C4-2B (cell line): Measurements from ENCODE around the gene INPP5J.

Experiments
- CTCF ChIP-seq: fragments of 450-650 bp; conservative IDR thresholded peaks from 2 replicates; pipeline ENCODE4 v1.5.1; 2017; ENCODE audit warnings: mild to moderate bottlenecking
- ZFX ChIP-seq: fragments of 450-650 bp; IDR thresholded peaks from 2 replicates; pipeline ENCODE4 v1.6.1; 2017

DNA sequence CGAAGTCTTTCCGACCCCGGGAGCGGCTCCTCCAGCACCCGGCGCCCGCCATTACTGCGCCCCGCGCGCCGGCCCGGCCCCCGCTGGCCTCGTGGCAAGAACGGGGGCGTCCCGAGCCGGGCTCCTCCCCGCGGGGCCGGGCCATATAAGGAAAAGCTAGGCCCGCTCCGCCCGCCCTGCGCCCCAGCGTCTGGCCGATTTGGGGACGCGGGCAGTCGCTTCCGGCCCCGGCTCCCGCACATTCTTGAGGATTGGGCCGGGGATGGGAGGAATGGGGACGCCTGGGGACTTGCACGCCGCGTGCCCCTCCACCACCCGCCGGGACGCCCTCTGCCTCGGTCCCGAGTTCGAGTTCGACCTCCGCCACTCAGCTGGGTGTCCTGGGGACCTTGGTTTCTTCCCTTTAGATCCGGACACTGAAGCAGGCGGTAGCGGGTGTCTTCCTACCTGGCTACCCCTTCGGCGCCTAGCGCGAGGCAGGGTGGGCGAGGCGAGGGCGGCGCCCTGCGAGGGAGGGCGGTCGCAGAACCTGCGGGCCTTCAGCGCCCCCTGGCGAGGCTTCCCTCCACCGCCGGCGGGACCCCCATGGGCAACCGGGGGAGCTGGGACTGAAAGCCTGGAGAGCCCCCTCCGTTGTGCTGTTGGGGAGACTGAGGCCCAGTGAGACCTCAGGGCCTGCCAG lies 37.8 kb upstream of the INPP5J start:
- no peak; the same call in 1 of the 2 replicates for TF ChIP-seq CTCF
- TF ChIP-seq ZFX, result no peak
